Measurements from ENCODE around the gene SERPINB1.
A peak's percentile ranks its signal among the peaks of the same experiment; 100 is the strongest.

The SERPINB1 gene

GRCh38 chr6:2823104-2823850 is 18.4 kb downstream of the SERPINB1 start:
- TF ChIP-seq CTCF (IDR thresholded peaks at IDR 0.05; ENCODE audit: insufficient read depth, low read depth, low read length, missing control alignments), result no peak
- DNase-seq (ENCODE audit: low read depth), result peak; percentile 62
- no peak overlapping the region for H3K4me3 ChIP-seq (ENCODE audit: low read length)

- no peak for TF ChIP-seq CTCF (IDR thresholded peaks at IDR 0.05; ENCODE audit: insufficient read depth, low read depth, low read length, missing control alignments)
- no peak for DNase-seq (ENCODE audit: low read depth)
- no peak overlapping the region for H3K4me3 ChIP-seq (ENCODE audit: low read length)
Observed at GRCh38 chr6:2821554-2821953, 20.1 kb downstream of the SERPINB1 start.

GRCh38 chr6:2820415-2820814 is 21.2 kb downstream of the SERPINB1 start:
- no peak overlapping the region for H3K4me3 ChIP-seq (ENCODE audit: low read length)
- TF ChIP-seq CTCF (IDR thresholded peaks at IDR 0.05; ENCODE audit: insufficient read depth, low read depth, low read length, missing control alignments), result no peak
- peak; percentile 58 for DNase-seq (ENCODE audit: low read depth)

GRCh38 chr6:2819978-2820377 is 21.7 kb downstream of the SERPINB1 start:
- no peak for DNase-seq (ENCODE audit: low read depth)
- no peak overlapping the region for H3K4me3 ChIP-seq (ENCODE audit: low read length)
- no peak for TF ChIP-seq CTCF (IDR thresholded peaks at IDR 0.05; ENCODE audit: insufficient read depth, low read depth, low read length, missing control alignments)

GRCh38 chr6:2819115-2819514 is 22.5 kb downstream of the SERPINB1 start:
- no peak for TF ChIP-seq CTCF (IDR thresholded peaks at IDR 0.05; ENCODE audit: insufficient read depth, low read depth, low read length, missing control alignments)
- H3K4me3 ChIP-seq (ENCODE audit: low read length), result no peak overlapping the region
- no peak for DNase-seq (ENCODE audit: low read depth)

- TF ChIP-seq CTCF (IDR thresholded peaks at IDR 0.05; ENCODE audit: insufficient read depth, low read depth, low read length, missing control alignments), result no peak
- peak; percentile 69 for DNase-seq (ENCODE audit: low read depth)
- no peak overlapping the region for H3K4me3 ChIP-seq (ENCODE audit: low read length)
Observed at GRCh38 chr6:2818593-2818992, 23.1 kb downstream of the SERPINB1 start.

- DNase-seq (ENCODE audit: low read depth), result peak; percentile 89
- no peak overlapping the region for H3K4me3 ChIP-seq (ENCODE audit: low read length)
- TF ChIP-seq CTCF (IDR thresholded peaks at IDR 0.05; ENCODE audit: insufficient read depth, low read depth, low read length, missing control alignments), result no peak
Observed at GRCh38 chr6:2817903-2818443, 23.7 kb downstream of the SERPINB1 start.

All from epithelial cell of esophagus (primary cell).